K562 (cell line): ENCODE data around the gene ADAM15. TPM values are rescaled to one million over a fixed set of nuclear protein-coding genes. Genes with fewer than 3 reads are reported as not detected.

ENCODE experiments used
- HLTF ChIP-seq: fragments of 450-650 bp; IDR thresholded peaks from 2 replicates; pipeline ENCODE4 v1.6.1; 2016
- HMG20A ChIP-seq: fragments of 450-650 bp; formaldehyde crosslinking; conservative IDR thresholded peaks from 2 replicates; pipeline ENCODE4 v1.4.0; 2020; ENCODE audit warnings: mild to moderate bottlenecking, mixed read lengths
- JUNB ChIP-seq: fragments of 450-650 bp; formaldehyde crosslinking; conservative IDR thresholded peaks from 2 replicates; pipeline ENCODE4 v1.4.0; 2020; ENCODE audit warnings: mild to moderate bottlenecking
- KLF13 ChIP-seq: fragments of 450-650 bp; IDR thresholded peaks from 2 replicates; pipeline ENCODE4 v1.6.1; 2016; ENCODE audit warnings: missing genetic modification characterization, low read depth, mild to moderate bottlenecking, missing compliant biosample characterization, moderate library complexity, borderline replicate concordance
- MAFF ChIP-seq: IDR thresholded peaks from 2 replicates; pipeline ENCODE4 v1.6.1; 2012; ENCODE audit warnings: low read length, improper control_type of control experiment
- MAFG ChIP-seq: fragments of 450-650 bp; conservative IDR thresholded peaks from 2 replicates; pipeline ENCODE4 v1.6.1; 2016; ENCODE audit warnings: missing genetic modification characterization, missing compliant biosample characterization
- MCM2 ChIP-seq: fragments of 450-650 bp; IDR thresholded peaks from 2 replicates; pipeline ENCODE4 v1.6.1; 2017; ENCODE audit warnings: low read depth, mild to moderate bottlenecking
- MTA1 ChIP-seq: fragments of 450-650 bp; IDR thresholded peaks from 2 replicates; pipeline ENCODE4 v1.6.1; 2017; ENCODE audit warnings: borderline replicate concordance
- NCOA6 ChIP-seq: fragments of 450-650 bp; IDR thresholded peaks from 2 replicates; pipeline ENCODE4 v1.6.1; 2017; ENCODE audit warnings: mild to moderate bottlenecking
- NR2C2 ChIP-seq, 2 experiments: fragments of 200-800 bp in 1 of 2; sonication (Bioruptor generic) in 1 of 2; sonication (generic) in 1 of 2; formaldehyde crosslinking in 1 of 2; IDR thresholded peaks; 2 replicates each; pipeline versions ENCODE4 v1.6.1 to v1.8.0; 2016 to 2022; ENCODE audit warnings: mild to moderate bottlenecking in 1 of 2, missing compliant biosample characterization in 1 of 2, missing genetic modification characterization in 1 of 2, missing genetic modification reagents in 1 of 2
- SREBF2 ChIP-seq: sonication (generic); formaldehyde crosslinking; IDR thresholded peaks from 2 replicates; pipeline ENCODE4 v1.4.0; 2020; ENCODE audit warnings: mild to moderate bottlenecking, missing genetic modification reagents
- ZNF778 ChIP-seq: fragments of 450-650 bp; formaldehyde crosslinking; IDR thresholded peaks from 2 replicates; pipeline ENCODE4 v1.4.0; 2020; ENCODE audit warnings: mild to moderate bottlenecking, moderate library complexity
- polyA plus RNA-seq, 8 experiments: library from polyadenylated mRNA; depleted of rRNA in 4 of 8; stranded (reverse) in 5 of 8; unstranded in 3 of 8; fragments of >200 nt; fragmentation: Nextera tagmentation in 2 of 8; fragmentation: Illumina TruSeq in 1 of 8; extraction: Ambion mirVana in 2 of 8; extraction: Trizol in 1 of 8; gene quantifications; 2 replicates each; pipeline versions ENCODE4 v1.2.1 to v1.2.3, GENCODE V29; 2011 to 2014; ENCODE audit warnings: inconsistent platforms in 1 of 8, missing spikeins in 1 of 8
- total RNA-seq, 7 experiments: library from RNA; depleted of rRNA in 6 of 7; stranded (reverse); fragments of >200 nt in 6 of 7; fragmentation: Illumina TruSeq in 2 of 7; extraction: Trizol in 2 of 7; gene quantifications; 2 replicates each; pipeline versions ENCODE4 v1.2.1 to v1.2.3, GENCODE V29; 2011 to 2021; ENCODE audit warnings: low replicate concordance in 1 of 7
- TF ChIP-seq, protein P1 (sequence below): fragments of 450-650 bp; IDR thresholded peaks from 2 replicates; pipeline ENCODE4 v1.6.1; 2017; ENCODE audit warnings: antibody characterized with exemption, mild to moderate bottlenecking
- TF ChIP-seq, protein P2 (sequence below): IDR thresholded peaks from 2 replicates; pipeline ENCODE4 v1.6.1; 2014; ENCODE audit warnings: antibody characterized with exemption
- TF ChIP-seq, protein P3 (sequence below), 2 experiments: fragments of 450-650 bp in 1 of 2; sonication (generic) in 1 of 2; formaldehyde crosslinking in 1 of 2; IDR thresholded peaks in 1 of 2; conservative IDR thresholded peaks in 1 of 2; 2 replicates each; pipeline versions ENCODE4 v1.6.1 to v1.8.1; 2016 to 2023; ENCODE audit warnings: mild to moderate bottlenecking in 2 of 2, moderate library complexity in 2 of 2, inconsistent platforms in 1 of 2, missing genetic modification reagents in 1 of 2

The ADAM15 gene
- total and polyA plus RNA-seq, 9 of the 15 experiments (the other 6 are each of a cell fraction or from before 2014, with no cell fraction given) = 0.69 to 72.3 (median 32.8) TPM

DNA sequence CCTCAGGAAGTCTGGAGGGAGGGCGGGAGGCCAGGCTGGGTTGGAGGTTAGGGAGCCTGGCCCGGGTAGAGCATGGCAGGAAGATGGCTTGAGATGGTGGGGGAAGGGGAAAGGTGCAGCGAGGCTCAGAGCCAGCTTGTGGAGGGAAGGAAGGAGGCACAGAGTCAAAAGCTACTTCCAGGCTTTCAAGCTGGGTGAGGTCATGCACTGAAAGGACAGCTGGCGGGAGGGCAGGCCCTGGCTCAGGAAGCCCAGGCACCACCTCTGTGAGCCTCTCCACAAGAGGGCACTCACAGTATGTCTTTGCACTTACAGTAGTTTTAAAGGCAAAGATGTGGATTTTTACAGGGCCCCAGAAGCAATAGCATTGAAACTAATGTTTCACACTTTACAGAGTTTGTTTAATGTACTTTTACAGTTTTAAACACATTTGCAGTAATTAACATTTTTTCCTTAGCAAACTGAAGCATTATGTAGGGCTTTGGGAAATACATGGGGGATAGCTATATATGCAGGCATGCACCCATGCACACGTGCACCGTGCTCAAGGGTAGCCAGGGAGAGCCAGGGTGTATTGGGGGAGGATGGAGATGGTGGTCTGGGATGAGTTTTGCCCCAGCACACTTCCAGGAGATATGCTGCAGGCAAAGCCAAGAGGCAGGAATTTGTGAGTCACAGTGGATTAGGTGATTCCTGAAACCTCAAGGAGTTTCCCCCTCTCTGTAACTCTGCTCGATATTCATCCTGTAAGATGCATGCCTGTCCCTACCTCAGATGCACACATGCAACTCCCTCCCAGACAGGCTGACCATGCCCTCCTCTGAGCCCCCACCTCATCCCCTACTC is 6.1 kb upstream of the ADAM15 start (continued):
- TF ChIP-seq MCM2 (no peak), HLTF (no peak), KLF13 (tag) (no peak), SREBF2 (CRISPR knock-in tag) (no peak), HMG20A (CRISPR knock-in tag) (no peak), ZNF778 (CRISPR knock-in tag) (no peak), MTA1 (no peak), NCOA6 (no peak), MAFF (no peak), NR2C2 (CRISPR knock-in tag; IDR thresholded peaks at IDR 0.05) (no peak), NR2C2 (tag; IDR thresholded peaks at IDR 0.05) (0 out of 2 replicates have a peak, but pooled peaks have one; percentile 39), JUNB (CRISPR knock-in tag) (no peak), MAFG (tag) (no peak)
- TF ChIP-seq, protein P1, sequence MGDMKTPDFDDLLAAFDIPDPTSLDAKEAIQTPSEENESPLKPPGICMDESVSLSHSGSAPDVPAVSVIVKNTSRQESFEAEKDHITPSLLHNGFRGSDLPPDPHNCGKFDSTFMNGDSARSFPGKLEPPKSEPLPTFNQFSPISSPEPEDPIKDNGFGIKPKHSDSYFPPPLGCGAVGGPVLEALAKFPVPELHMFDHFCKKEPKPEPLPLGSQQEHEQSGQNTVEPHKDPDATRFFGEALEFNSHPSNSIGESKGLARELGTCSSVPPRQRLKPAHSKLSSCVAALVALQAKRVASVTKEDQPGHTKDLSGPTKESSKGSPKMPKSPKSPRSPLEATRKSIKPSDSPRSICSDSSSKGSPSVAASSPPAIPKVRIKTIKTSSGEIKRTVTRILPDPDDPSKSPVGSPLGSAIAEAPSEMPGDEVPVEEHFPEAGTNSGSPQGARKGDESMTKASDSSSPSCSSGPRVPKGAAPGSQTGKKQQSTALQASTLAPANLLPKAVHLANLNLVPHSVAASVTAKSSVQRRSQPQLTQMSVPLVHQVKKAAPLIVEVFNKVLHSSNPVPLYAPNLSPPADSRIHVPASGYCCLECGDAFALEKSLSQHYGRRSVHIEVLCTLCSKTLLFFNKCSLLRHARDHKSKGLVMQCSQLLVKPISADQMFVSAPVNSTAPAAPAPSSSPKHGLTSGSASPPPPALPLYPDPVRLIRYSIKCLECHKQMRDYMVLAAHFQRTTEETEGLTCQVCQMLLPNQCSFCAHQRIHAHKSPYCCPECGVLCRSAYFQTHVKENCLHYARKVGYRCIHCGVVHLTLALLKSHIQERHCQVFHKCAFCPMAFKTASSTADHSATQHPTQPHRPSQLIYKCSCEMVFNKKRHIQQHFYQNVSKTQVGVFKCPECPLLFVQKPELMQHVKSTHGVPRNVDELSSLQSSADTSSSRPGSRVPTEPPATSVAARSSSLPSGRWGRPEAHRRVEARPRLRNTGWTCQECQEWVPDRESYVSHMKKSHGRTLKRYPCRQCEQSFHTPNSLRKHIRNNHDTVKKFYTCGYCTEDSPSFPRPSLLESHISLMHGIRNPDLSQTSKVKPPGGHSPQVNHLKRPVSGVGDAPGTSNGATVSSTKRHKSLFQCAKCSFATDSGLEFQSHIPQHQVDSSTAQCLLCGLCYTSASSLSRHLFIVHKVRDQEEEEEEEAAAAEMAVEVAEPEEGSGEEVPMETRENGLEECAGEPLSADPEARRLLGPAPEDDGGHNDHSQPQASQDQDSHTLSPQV = no peak
- TF ChIP-seq, protein P2, sequence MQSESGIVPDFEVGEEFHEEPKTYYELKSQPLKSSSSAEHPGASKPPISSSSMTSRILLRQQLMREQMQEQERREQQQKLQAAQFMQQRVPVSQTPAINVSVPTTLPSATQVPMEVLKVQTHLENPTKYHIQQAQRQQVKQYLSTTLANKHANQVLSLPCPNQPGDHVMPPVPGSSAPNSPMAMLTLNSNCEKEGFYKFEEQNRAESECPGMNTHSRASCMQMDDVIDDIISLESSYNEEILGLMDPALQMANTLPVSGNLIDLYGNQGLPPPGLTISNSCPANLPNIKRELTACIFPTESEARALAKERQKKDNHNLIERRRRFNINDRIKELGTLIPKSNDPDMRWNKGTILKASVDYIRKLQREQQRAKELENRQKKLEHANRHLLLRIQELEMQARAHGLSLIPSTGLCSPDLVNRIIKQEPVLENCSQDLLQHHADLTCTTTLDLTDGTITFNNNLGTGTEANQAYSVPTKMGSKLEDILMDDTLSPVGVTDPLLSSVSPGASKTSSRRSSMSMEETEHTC = no peak
- TF ChIP-seq, protein P3, sequence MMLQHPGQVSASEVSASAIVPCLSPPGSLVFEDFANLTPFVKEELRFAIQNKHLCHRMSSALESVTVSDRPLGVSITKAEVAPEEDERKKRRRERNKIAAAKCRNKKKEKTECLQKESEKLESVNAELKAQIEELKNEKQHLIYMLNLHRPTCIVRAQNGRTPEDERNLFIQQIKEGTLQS (IDR thresholded peaks at IDR 0.05) = peak; percentile 73
- TF ChIP-seq, protein P3 (CRISPR knock-in tag; conservative IDR thresholded peaks at IDR 0.05) = no peak
